C1 segment of cervical spinal cord (tissue), 14 donors: ENCODE measurements around the gene POLG.
"Not testable (repeated sequence)": the region's sequence is repeated elsewhere in the genome, so short reads cannot be mapped to it uniquely, and the experiment has no call there.

Source experiments
- DNase-seq, 14 donors: peaks; one replicate each; lab custom pipeline; 2025; lab: John Stamatoyannopoulos, UW

The POLG gene

DNA sequence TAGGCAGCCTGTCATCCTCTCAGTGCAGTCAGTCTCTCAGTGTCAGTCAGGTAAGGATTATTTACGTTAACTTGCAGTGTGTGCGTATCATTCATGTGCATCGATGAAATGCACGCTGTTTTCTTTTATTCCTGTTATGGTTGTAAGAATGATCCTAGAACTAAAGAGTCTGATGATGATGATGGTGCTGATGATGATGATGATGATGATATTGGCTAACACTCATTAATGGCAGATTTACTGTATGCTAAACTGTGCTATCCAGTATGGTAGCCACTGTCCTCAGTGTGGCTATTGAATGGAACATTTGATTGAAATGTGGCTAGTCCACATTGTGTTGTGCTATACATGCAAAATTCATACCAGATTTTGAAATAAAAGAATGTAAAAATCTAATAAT, 51.4 kb downstream of the POLG start:
- DNase-seq, result no peak

DNA sequence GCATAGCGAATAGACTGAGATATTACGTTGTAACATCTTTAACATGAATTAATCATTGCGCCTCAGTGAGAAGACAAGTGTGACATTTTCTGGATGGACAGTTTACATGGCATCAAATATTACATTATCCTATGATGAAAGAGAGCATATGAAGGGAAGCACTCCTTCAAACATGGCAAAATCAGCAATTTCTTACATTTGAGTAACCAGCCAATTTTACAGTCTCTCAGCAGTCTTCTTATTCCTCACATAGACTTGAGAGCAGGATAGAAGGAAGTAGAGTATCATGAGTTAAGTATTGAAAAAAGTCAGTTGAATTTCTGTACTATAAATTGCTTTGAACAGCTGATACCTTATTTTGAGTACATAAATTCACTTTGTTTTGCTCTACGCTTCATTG, 52.0 kb downstream of the POLG start:
- DNase-seq, result no peak

DNA sequence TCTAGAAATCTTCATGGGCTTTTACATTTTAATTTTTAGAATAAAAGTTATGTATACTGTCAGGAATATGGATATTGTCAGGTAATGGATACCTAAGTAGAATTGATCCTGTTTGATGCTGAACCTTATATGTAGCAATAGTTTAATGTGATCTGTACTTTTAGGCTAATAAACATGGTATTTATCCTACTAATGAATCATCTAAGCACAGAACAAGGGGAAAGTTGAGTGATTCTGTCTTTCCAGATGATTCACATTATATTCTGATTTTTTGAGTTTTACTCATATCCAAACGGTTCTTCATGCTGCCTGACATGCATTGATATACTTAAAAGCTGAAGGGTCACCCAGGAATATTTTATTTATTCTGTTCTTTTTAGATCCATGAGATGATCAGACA, 56.3 kb downstream of the POLG start:
- no peak for DNase-seq

DNA sequence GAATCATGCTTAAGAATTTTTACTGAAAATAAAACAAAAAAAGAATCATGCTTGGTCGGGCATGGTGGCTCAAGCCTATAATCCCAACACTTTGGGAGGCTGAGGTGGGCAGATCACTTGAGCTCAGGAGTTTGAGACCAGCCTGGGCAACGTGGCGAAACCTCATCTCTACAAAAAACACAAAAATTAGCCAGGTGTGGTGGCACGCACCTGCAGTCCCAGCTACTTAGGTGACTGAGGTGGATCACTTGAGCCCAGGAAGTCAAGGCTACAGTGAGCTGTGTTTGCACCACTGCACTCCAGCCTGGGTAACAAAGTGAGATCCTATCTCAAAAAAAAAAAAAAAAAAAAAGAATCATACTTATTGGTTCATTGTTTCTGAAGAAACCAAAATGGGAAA, 57.3 kb downstream of the POLG start:
- DNase-seq, result not testable (repeated sequence)
